Hepatocyte (in vitro differentiated cells): ENCODE data around the gene KCNK3. TPM values are rescaled to one million over a fixed set of nuclear protein-coding genes. Genes with fewer than 3 reads are reported as not detected.

Experiments
- DNase-seq: peaks from one replicate; pipeline ENCODE4 v3.0.0-alpha.2; 2016; ENCODE audit warnings: low spot score
- H2AFZ ChIP-seq: fragments of 200-600 bp; sonication (generic); 2 replicates; pipeline ENCODE4 v1.6.0; 2016; ENCODE audit warnings: antibody characterized with exemption, mild to moderate bottlenecking
- H3K27ac ChIP-seq: fragments of 200-600 bp; sonication (generic); 2 replicates; pipeline ENCODE4 v1.5.1; 2016; ENCODE audit warnings: mild to moderate bottlenecking
- H3K27me3 ChIP-seq: fragments of 200-600 bp; sonication (generic); 2 replicates; pipeline ENCODE4 v1.6.1; 2016
- H3K36me3 ChIP-seq: fragments of 200-600 bp; sonication (generic); replicated peaks from 2 replicates; pipeline ENCODE4 v1.5.1; 2016; ENCODE audit warnings: low read depth; ENCODE audit not compliant: insufficient read depth
- H3K4me1 ChIP-seq: fragments of 200-600 bp; sonication (generic); 2 replicates; pipeline ENCODE4 v1.5.1; 2016; ENCODE audit warnings: mild to moderate bottlenecking, moderate library complexity; ENCODE audit not compliant: insufficient read depth
- H3K4me2 ChIP-seq: fragments of 200-600 bp; sonication (generic); 2 replicates; pipeline ENCODE4 v1.6.0; 2016
- H3K4me3 ChIP-seq: fragments of 200-600 bp; sonication (generic); 2 replicates; pipeline ENCODE4 v1.5.1; 2016; ENCODE audit warnings: mild to moderate bottlenecking
- H3K79me2 ChIP-seq: fragments of 200-600 bp; sonication (generic); 2 replicates; pipeline ENCODE4 v1.6.0; 2017; ENCODE audit warnings: mild to moderate bottlenecking
- H3K9me2 ChIP-seq: fragments of 200-600 bp; sonication (generic); replicated peaks from 2 replicates; pipeline ENCODE4 v1.6.0; 2017; ENCODE audit warnings: mild to moderate bottlenecking; ENCODE audit not compliant: insufficient read depth
- H3K9me3 ChIP-seq: fragments of 200-600 bp; sonication (generic); 2 replicates; pipeline ENCODE4 v1.5.1; 2016; ENCODE audit warnings: low read depth, mild to moderate bottlenecking
- H4K20me1 ChIP-seq: fragments of 200-600 bp; sonication (generic); 2 replicates; pipeline ENCODE4 v1.6.0; 2016; ENCODE audit warnings: mild to moderate bottlenecking; ENCODE audit not compliant: insufficient read depth, poor library complexity, severe bottlenecking
- EZH2 ChIP-seq: fragments of 200-600 bp; sonication (generic); IDR thresholded peaks from 2 replicates; pipeline ENCODE4 v1.6.1; 2016; ENCODE audit warnings: antibody characterized with exemption, mild to moderate bottlenecking, borderline replicate concordance
- EZH2phosphoT487 ChIP-seq: fragments of 200-600 bp; sonication (generic); IDR thresholded peaks from one replicate; pipeline ENCODE4 v1.6.1; 2018; ENCODE audit warnings: antibody characterized with exemption, mild to moderate bottlenecking, low read depth, moderate library complexity; ENCODE audit not compliant: unreplicated experiment, severe bottlenecking
- WGBS: methylation state at CpG from one replicate; pipeline ENCODE4 v1.1.6; 2016; ENCODE audit warnings: low lambda C conversion rate; ENCODE audit errors: missing lambda C conversion rate; 5-methylcytosine and 5-hydroxymethylcytosine counted together
- polyA plus RNA-seq: library from polyadenylated mRNA; unstranded; fragments of >200 nt; fragmentation: Nextera tagmentation; extraction: Ambion mirVana; gene quantifications from 2 replicates; pipeline ENCODE4 v1.2.1, GENCODE V29; 2016
- total RNA-seq: library from RNA; depleted of rRNA; stranded (reverse); fragments of >200 nt; gene quantifications from 2 replicates; pipeline ENCODE4 v1.2.3, GENCODE V29; 2014
- TF ChIP-seq, protein P1 (sequence below): fragments of 200-600 bp; sonication (generic); IDR thresholded peaks from 2 replicates; pipeline ENCODE4 v1.5.1; 2016; ENCODE audit warnings: antibody characterized with exemption, mild to moderate bottlenecking; ENCODE audit not compliant: poor library complexity

KCNK3 gene
- total and polyA plus RNA-seq, 2 experiments from 2014 or later: 8.2 to 9.4 TPM

DNA sequence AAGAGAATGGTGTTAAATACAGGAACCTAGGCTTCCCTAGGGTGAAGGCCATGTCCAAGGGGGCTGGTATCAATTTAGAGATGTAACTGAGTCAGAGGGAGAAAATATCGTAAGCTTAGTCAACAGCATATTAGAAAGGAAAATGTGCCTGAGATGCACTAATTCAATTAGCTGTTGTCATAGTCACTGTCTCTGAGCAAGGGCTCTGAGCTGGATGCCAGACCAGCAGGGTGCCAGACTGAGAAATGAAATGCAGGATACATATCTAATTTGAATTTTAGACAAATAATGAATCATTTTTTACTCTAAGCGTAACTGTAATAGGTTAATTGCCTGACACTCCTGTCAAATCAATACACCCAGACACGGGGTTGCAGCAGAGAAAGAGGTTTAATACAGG is 60.1 kb downstream of the KCNK3 start:
- Histone ChIP-seq H3K9me2 (no peaks in the 10 kb centered on the region), H2AFZ (no peak overlapping the region), H4K20me1 (no peaks in the 10 kb centered on the region), H3K27me3 (no peaks in the 10 kb centered on the region), H3K4me2 (no peak overlapping the region), H3K27ac (no peak overlapping the region), H3K4me1 (peaks cover 16% of the 10 kb centered on the region), H3K79me2 (no peaks in the 10 kb centered on the region), H3K36me3 (no peaks in the 10 kb centered on the region), H3K9me3 (no peaks in the 10 kb centered on the region), H3K4me3 (no peak overlapping the region)
- WGBS: 78% methylated on average over 3 of the region's 3 CpGs
- TF ChIP-seq, protein P1, sequence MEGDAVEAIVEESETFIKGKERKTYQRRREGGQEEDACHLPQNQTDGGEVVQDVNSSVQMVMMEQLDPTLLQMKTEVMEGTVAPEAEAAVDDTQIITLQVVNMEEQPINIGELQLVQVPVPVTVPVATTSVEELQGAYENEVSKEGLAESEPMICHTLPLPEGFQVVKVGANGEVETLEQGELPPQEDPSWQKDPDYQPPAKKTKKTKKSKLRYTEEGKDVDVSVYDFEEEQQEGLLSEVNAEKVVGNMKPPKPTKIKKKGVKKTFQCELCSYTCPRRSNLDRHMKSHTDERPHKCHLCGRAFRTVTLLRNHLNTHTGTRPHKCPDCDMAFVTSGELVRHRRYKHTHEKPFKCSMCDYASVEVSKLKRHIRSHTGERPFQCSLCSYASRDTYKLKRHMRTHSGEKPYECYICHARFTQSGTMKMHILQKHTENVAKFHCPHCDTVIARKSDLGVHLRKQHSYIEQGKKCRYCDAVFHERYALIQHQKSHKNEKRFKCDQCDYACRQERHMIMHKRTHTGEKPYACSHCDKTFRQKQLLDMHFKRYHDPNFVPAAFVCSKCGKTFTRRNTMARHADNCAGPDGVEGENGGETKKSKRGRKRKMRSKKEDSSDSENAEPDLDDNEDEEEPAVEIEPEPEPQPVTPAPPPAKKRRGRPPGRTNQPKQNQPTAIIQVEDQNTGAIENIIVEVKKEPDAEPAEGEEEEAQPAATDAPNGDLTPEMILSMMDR: no peak
- TF ChIP-seq EZH2 (no peak), EZH2phosphoT487 (no peak)
- no peak for DNase-seq

DNA sequence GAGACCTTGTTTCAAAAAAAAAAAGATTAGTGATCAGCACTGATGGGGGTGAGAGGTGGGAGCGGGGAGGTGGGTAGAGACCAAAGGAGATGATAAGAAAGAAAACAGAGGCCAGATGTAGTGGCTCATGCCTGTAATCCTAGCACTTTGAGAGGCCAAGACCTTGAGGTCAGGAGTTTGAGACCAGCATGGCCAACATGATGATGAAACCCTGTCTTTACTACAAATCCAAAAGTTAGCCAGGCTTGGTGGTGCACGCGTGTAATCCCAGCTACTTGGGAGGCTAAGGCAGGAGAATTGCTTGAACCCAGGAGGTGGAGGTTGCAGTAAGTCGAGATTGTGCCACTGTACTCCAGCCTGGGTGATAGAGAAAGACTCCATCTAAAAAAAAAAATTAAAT is 62.0 kb downstream of the KCNK3 start:
- WGBS: 92% methylated on average over 4 of the region's 4 CpGs
- peaks cover 21% of the 10 kb centered on the region for H3K4me1 ChIP-seq
- no peaks in the 10 kb centered on the region for H3K79me2 ChIP-seq
- H3K9me2 ChIP-seq: no peaks in the 10 kb centered on the region
- no peak overlapping the region for H3K4me3 ChIP-seq
- H3K27ac ChIP-seq: no peak overlapping the region
- H3K36me3 ChIP-seq: no peaks in the 10 kb centered on the region
- no peak overlapping the region for H3K4me2 ChIP-seq
- TF ChIP-seq EZH2 (no peak), EZH2phosphoT487 (no peak)
- TF ChIP-seq, protein P1: no peak
- no peaks in the 10 kb centered on the region for H3K27me3 ChIP-seq
- no peaks in the 10 kb centered on the region for H3K9me3 ChIP-seq
- H4K20me1 ChIP-seq: no peaks in the 10 kb centered on the region
- H2AFZ ChIP-seq: no peak overlapping the region
- DNase-seq: no peak

DNA sequence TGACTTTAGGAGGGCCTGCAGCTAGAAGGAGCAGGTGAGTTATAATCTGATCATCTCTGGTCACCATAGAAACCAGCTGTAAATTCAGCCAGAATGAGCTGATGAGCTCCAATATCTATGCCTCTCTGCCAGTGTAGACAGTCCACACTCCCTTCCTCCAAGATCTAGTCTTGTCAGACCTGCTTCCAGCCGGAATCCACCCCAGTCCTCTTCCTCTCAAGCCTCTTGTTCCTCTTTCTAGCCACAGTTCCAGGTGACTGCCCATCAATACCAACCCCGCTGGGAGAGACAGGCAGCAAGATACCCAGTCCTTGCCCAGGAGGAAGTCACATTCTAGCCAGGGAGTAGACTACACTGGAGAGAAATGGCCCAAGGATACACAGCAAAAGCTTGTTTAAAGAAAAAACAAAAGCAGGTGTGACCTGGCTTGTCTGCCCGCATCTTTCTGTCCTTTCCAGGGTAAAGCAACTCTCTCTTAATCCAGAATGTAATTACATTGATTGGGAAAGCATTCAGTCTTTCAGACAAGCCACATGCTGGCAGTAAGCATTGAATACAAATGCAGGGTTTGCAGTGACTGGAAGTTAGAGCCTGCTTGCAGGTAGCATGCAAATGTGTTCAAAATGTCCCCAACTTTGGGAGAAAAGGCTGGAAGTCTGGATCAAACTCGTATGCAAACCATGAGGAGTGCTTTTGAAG is 62.6 kb downstream of the KCNK3 start:
- no peak overlapping the region for H3K4me2 ChIP-seq
- H3K27me3 ChIP-seq: no peaks in the 10 kb centered on the region
- DNase-seq: no peak
- H3K9me3 ChIP-seq: no peaks in the 10 kb centered on the region
- TF ChIP-seq EZH2: no peak
- TF ChIP-seq, protein P1: no peak
- no peak for TF ChIP-seq EZH2phosphoT487
- no peak overlapping the region for H3K27ac ChIP-seq
- H4K20me1 ChIP-seq: no peaks in the 10 kb centered on the region
- WGBS: 73% methylated on average over 4 of the region's 4 CpGs
- H3K4me3 ChIP-seq: no peak overlapping the region
- H3K4me1 ChIP-seq: peaks cover 16% of the 10 kb centered on the region
- H3K9me2 ChIP-seq: no peaks in the 10 kb centered on the region
- no peaks in the 10 kb centered on the region for H3K36me3 ChIP-seq
- H2AFZ ChIP-seq: no peak overlapping the region
- no peaks in the 10 kb centered on the region for H3K79me2 ChIP-seq
